Measurements from ENCODE around the gene TXNRD2. TPM values are rescaled to one million over a fixed set of nuclear protein-coding genes. Genes with fewer than 3 reads are reported as not detected.
"Not testable (repeated sequence)": the region's sequence is repeated elsewhere in the genome, so short reads cannot be mapped to it uniquely, and the experiment has no call there.

TXNRD2 gene
- total RNA-seq, 1 donor from 2014 or later, result 19.7 TPM

DNA sequence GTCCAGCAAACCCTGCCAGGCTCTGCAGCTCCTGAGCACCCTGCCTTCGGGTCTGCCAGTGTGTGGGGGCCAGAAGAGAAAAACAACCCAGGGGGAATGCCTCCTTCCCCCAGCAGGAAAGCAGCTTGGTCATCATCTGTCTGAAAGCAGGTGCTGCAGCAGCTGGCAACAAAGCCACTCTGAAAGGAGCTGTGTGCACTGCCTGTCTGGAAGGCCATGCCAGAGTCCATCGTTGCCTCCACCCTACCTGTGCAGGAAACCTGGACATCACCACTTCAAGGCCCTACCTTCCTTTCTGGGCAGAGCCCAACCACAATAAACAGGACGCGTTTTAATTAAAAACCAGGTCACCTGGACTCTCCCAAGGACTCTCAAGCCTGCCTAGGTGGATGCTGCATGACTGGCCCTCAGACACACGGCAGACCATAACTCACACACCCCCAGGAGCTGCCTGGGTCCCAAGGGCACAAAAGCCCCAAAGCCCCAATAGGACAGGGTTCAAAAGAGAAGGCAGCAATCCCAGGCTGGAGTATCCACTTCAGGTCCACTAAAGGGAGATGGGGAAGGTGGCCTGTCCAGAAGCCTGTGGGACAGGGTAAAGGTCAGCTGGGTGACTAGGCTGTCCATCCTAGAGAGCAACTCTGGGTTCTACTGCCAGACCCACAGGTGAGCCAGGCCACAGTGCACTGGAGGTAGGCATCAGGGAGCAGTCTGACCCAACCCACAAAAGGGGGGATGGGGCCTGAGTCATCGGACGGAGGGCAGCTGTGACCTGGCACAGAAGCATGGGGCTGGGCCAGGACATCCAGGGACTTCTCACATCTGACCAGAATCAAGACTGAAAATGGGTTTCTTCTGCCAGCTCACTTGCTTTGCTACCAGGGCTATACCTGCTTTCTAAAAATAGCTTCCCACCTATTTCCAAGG is 93.1 kb downstream of the TXNRD2 start:
- intact Hi-C loops (cut with micrococcal nuclease), result no loop called here

DNA sequence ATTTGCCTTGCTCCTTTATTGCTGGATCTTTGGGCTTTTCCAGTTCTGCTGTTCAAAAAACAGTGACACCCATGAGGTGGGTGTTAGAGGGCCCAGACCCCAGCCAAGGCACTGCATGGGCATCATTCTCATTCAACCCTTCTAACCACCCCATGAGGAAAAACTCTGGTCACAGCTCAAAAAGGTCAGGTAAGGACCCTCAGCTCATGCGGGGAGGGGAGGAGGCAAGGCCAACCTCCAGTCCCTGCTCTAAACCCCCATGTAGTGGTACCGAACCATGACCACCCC is 94.3 kb downstream of the TXNRD2 start:
- intact Hi-C loops (cut with micrococcal nuclease), result no loop called here

GRCh38 chr22:19846620-19847344 is 94.8 kb downstream of the TXNRD2 start:
- intact Hi-C loops (cut with micrococcal nuclease), result no loop called here

GRCh38 chr22:19845054-19845722 is 96.4 kb downstream of the TXNRD2 start:
- intact Hi-C loops (cut with micrococcal nuclease), result no loop called here

GRCh38 chr22:19844377-19845053 is 97.1 kb downstream of the TXNRD2 start:
- intact Hi-C loops (cut with micrococcal nuclease), result no loop called here

GRCh38 chr22:19843857-19844376 is 97.7 kb downstream of the TXNRD2 start:
- intact Hi-C loops (cut with micrococcal nuclease), result no loop called here

- intact Hi-C loops (cut with micrococcal nuclease), result no loop called here
Observed at GRCh38 chr22:19843107-19843856, 98.3 kb downstream of the TXNRD2 start.

DNA sequence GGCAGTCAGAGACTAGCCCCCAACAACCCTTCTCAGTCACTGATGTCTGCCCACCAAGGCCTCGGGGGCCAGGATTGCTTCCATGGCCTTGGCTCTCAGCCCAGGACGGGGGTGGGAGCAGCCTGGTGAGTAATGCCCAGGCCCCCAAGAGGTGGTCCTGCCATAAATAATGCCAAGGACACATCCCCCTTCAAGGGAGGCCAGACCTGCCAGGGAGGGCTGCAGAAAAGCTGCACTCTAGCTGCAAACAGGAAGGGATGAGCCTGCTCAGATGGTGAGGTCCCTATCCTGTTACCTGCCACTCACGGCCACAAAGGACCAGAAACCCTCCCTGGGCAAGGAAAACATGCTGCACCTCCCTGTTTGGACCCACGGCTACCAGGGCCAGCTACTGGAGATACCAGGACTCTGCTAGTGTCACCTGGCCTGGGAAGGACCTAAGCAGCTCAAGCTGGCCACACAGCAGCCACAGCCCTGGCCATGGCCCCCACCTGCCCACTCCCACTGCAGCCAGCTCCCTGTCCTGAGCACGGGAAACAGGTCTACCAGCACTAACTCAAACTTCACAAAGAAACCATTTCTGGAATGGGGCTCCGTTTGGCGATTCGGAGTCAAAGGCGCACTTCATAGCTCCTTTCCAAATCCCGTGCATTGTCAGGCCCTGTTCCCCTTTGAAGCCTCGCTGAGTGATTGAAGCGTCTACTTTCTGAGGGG is 99.1 kb downstream of the TXNRD2 start:
- intact Hi-C loops (cut with micrococcal nuclease), result no loop called here

GRCh38 chr22:19841641-19842392 is 99.8 kb downstream of the TXNRD2 start:
- intact Hi-C loops (cut with micrococcal nuclease), result no loop called here

- intact Hi-C loops (cut with micrococcal nuclease), result no loop called here
Observed at GRCh38 chr22:19840955-19841640, 100.5 kb downstream of the TXNRD2 start.

DNA sequence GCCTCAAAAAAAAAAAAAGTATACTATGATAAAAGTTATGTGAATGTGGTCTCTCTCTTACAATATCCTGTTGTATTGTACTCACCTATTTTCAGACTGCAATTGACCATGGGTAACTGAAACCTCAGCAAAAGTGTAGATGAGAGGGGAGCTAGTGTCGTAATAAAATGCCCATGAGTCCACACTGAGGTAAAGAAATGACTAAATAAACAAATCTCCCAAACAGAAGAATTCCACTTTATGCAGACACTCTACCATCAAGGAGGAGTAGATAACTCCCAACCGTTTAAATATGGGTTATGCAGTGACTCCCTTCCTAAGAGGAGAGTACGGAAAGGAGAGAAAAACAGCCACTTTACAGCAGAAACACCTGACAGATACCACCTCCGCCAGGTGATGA is 101.6 kb downstream of the TXNRD2 start:
- intact Hi-C loops (cut with micrococcal nuclease), result no loop called here

GRCh38 chr22:19837915-19838314 is 103.7 kb downstream of the TXNRD2 start:
- intact Hi-C loops (cut with micrococcal nuclease), result no loop called here

- intact Hi-C loops (cut with micrococcal nuclease), result no loop called here
Observed at GRCh38 chr22:19836512-19836911, 105.1 kb downstream of the TXNRD2 start.

GRCh38 chr22:19834599-19834998 is 107.0 kb downstream of the TXNRD2 start:
- intact Hi-C loops (cut with micrococcal nuclease), result no loop called here

- intact Hi-C loops (cut with micrococcal nuclease), result not testable (repeated sequence)
Observed at GRCh38 chr22:19833327-19833726, 108.3 kb downstream of the TXNRD2 start.

- intact Hi-C loops (cut with micrococcal nuclease), result no loop called here
Observed at GRCh38 chr22:19832476-19833108, 109.0 kb downstream of the TXNRD2 start.

DNA sequence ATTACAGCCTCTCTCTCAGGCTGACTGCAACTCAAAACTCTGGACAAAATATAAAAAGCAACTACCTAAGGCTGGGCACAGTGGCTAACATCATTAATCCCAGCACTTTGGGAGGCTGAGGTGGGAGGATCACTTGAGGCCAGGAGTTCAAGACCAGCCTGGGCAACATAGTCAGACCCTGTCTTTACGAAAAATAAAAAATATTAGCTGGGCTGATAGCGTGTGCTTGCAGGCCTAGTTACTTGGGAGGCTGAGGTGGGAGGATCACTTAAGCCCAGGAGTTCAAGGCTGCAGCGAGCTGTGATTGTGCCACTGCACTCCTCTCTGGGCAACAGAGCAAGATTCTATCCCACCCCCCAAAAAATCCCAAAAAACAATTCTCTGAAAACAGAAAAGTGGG is 109.6 kb downstream of the TXNRD2 start:
- intact Hi-C loops (cut with micrococcal nuclease), result loop anchor here (1.0 kb wide), 1 partner anchor 42 kb away; no protein-coding TSS in a partner anchor

GRCh38 chr22:19831016-19831415 is 110.6 kb downstream of the TXNRD2 start:
- intact Hi-C loops (cut with micrococcal nuclease), result loop anchor here (1.0 kb wide), 1 partner anchor 41 kb away; no protein-coding TSS in a partner anchor
